IMR-90 (cell line): ENCODE results near the gene TECPR2. TPM values are rescaled to one million over a fixed set of nuclear protein-coding genes. Genes with fewer than 3 reads are reported as not detected.

Source experiments
- ATAC-seq: fragments of 200-7000 bp; cut with Tn5 transposase; 2 replicates; pipeline ENCODE4 v1.9.1; 2020; ENCODE audit warnings: low read depth, mild to moderate bottlenecking, moderate library complexity
- BruUV-seq: library from RNA; stranded (reverse); fragments of 400-500 nt; replicated peaks from 2 replicates; lab custom pipeline; 2021; lab: Mats Ljungman, UMichigan
- CTCF ChIA-PET: fragments of 300-600 bp; formaldehyde crosslinking; extraction: SDS; loops from one replicate; lab custom pipeline; 2021; ENCODE audit warnings: antibody characterized with exemption; lab: Yijun Ruan, JAX
- POLR2A ChIA-PET: fragments of 300-600 bp; sonication (Branson Sonifier 250); formaldehyde crosslinking; loops from one replicate; lab custom pipeline; 2022; ENCODE audit warnings: antibody characterized with exemption; ENCODE audit not compliant: unreplicated experiment; lab: Charles Lee
- DNase-seq: peaks from one replicate; pipeline ENCODE4 v3.0.0; 2013
- H2AFZ ChIP-seq: replicated peaks from 2 replicates; pipeline ENCODE3; 2013; ENCODE audit warnings: low read length, mild to moderate bottlenecking; ENCODE audit not compliant: poor library complexity
- H2AK5ac ChIP-seq: 2 replicates; pipeline ENCODE4 v1.6.1; 2013; ENCODE audit warnings: low read depth, low read length, inconsistent platforms
- H2AK9ac ChIP-seq: replicated peaks from 2 replicates; pipeline ENCODE3; 2013; ENCODE audit warnings: mild to moderate bottlenecking, low read depth, low read length, moderate library complexity; ENCODE audit not compliant: poor library complexity
- H2BK120ac ChIP-seq: 2 replicates; pipeline ENCODE4 v1.6.1; 2013; ENCODE audit warnings: low read depth, low read length, inconsistent platforms
- H2BK15ac ChIP-seq: 3 replicates; pipeline ENCODE4 v1.6.1; 2013; ENCODE audit warnings: low read depth, low read length, inconsistent platforms
- H2BK20ac ChIP-seq: 2 replicates; pipeline ENCODE4 v1.6.1; 2013; ENCODE audit warnings: low read depth, mild to moderate bottlenecking, inconsistent platforms, low read length, moderate library complexity
- H2BK5ac ChIP-seq: 2 replicates; pipeline ENCODE4 v1.6.1; 2013; ENCODE audit warnings: mild to moderate bottlenecking, low read depth, low read length, inconsistent platforms; ENCODE audit not compliant: poor library complexity, severe bottlenecking
- H3K14ac ChIP-seq: replicated peaks from 2 replicates; pipeline ENCODE4 v1.6.1; 2013; ENCODE audit warnings: low read depth, low read length, inconsistent platforms
- H3K18ac ChIP-seq: 2 replicates; pipeline ENCODE4 v1.6.1; 2013; ENCODE audit warnings: low read depth, low read length, control low read depth
- H3K23ac ChIP-seq: 2 replicates; pipeline ENCODE4 v1.6.1; 2013; ENCODE audit warnings: low read depth, low read length, inconsistent platforms
- H3K27ac ChIP-seq: 2 replicates; pipeline ENCODE4 v1.5.1; 2013; ENCODE audit warnings: mild to moderate bottlenecking, control low read depth, low read length; ENCODE audit not compliant: insufficient read depth
- H3K27me3 ChIP-seq: 2 replicates; pipeline ENCODE4 v1.6.1; 2013; ENCODE audit warnings: low read length; ENCODE audit not compliant: control insufficient read depth, insufficient read depth
- H3K36me3 ChIP-seq: 2 replicates; pipeline ENCODE4 v1.6.1; 2013; ENCODE audit warnings: low read length, mixed read lengths; ENCODE audit not compliant: control insufficient read depth, insufficient read depth
- H3K4ac ChIP-seq: 2 replicates; pipeline ENCODE4 v1.6.1; 2013; ENCODE audit warnings: low read depth, low read length, inconsistent platforms
- H3K4me1 ChIP-seq: 2 replicates; pipeline ENCODE4 v1.6.1; 2013; ENCODE audit warnings: low read length, mixed read lengths; ENCODE audit not compliant: control insufficient read depth, insufficient read depth
- H3K4me2 ChIP-seq: 2 replicates; pipeline ENCODE4 v1.6.1; 2013; ENCODE audit warnings: low read depth, mild to moderate bottlenecking, control low read depth, low read length, moderate library complexity
- H3K4me3 ChIP-seq: 2 replicates; pipeline ENCODE4 v1.5.1; 2013; ENCODE audit warnings: low read depth, mild to moderate bottlenecking, control low read depth, low read length, moderate library complexity; ENCODE audit not compliant: insufficient read depth
- H3K56ac ChIP-seq: 2 replicates; pipeline ENCODE4 v1.6.1; 2013; ENCODE audit warnings: low read length, inconsistent platforms; ENCODE audit not compliant: insufficient read depth; ENCODE audit errors: extremely low read depth
- H3K79me1 ChIP-seq, 2 experiments: 2 replicates each; pipeline ENCODE4 v1.6.1; 2013; ENCODE audit warnings: low read length in 2 of 2, inconsistent platforms in 1 of 2, low read depth in 1 of 2
- H3K9ac ChIP-seq: 2 replicates; pipeline ENCODE4 v1.6.1; 2013; ENCODE audit warnings: low read depth, low read length, control low read depth
- H3K9me1 ChIP-seq: 2 replicates; pipeline ENCODE4 v1.6.1; 2013; ENCODE audit warnings: low read length, inconsistent platforms; ENCODE audit not compliant: insufficient read depth
- H3K9me3 ChIP-seq: 2 replicates; pipeline ENCODE4 v1.6.1; 2013; ENCODE audit warnings: low read length; ENCODE audit not compliant: control insufficient read depth, insufficient read depth
- H4K20me1 ChIP-seq: 2 replicates; pipeline ENCODE4 v1.6.1; 2013; ENCODE audit warnings: low read length, inconsistent platforms; ENCODE audit not compliant: insufficient read depth
- H4K5ac ChIP-seq: 2 replicates; pipeline ENCODE4 v1.6.1; 2013; ENCODE audit warnings: mild to moderate bottlenecking, low read depth, low read length, control low read depth
- H4K8ac ChIP-seq, 2 experiments: 2 replicates each; pipeline ENCODE4 v1.6.1; 2013; ENCODE audit warnings: low read depth in 2 of 2, low read length in 2 of 2, control low read depth in 1 of 2, inconsistent platforms in 1 of 2
- H4K91ac ChIP-seq: 2 replicates; pipeline ENCODE4 v1.6.1; 2013; ENCODE audit warnings: low read depth, low read length, inconsistent platforms; ENCODE audit not compliant: insufficient read depth
- POLR2A ChIP-seq: IDR thresholded peaks from 2 replicates; pipeline ENCODE4 v1.6.1; 2012; ENCODE audit warnings: mild to moderate bottlenecking, low read depth, low read length
- WGBS, 2 experiments: methylation state at CpG; one replicate each; pipeline versions ENCODE4 v1.1.5 to v1.1.7; 2013; ENCODE audit warnings: missing lambda C conversion rate in 2 of 2; ENCODE audit not compliant: insufficient read length in 1 of 2; ENCODE audit errors: extremely low coverage in 2 of 2; 5-methylcytosine and 5-hydroxymethylcytosine counted together
- dilution Hi-C: fragments of 300-500 bp; cut with HindIII; formaldehyde crosslinking; loops from one replicate; pipeline ENCODE4 v1.14.3; 2018; ENCODE audit warnings: low sequenced_read_pairs; ENCODE audit not compliant: unreplicated experiment
- in situ Hi-C: fragments of 300-500 bp; cut with MboI; formaldehyde crosslinking; loops from 3 replicates; pipeline ENCODE4 v1.14.3; 2019; ENCODE audit warnings: low sequenced_read_pairs, inconsistent platforms, mixed read lengths
- intact Hi-C: fragments of 100-400 bp; cut with micrococcal nuclease; formaldehyde crosslinking; loops from 2 replicates; pipeline ENCODE4 v1.10.0; 2022
- polyA plus RNA-seq, 3 experiments: library from polyadenylated mRNA; depleted of rRNA; stranded (reverse); fragments of >200 nt; gene quantifications; 2 replicates each; pipeline ENCODE4 v1.2.3, GENCODE V29; 2012; ENCODE audit warnings: low replicate concordance in 1 of 3
- total RNA-seq: library from RNA; depleted of rRNA; stranded (reverse); fragments of >200 nt; gene quantifications from 2 replicates; pipeline ENCODE4 v1.2.3, GENCODE V29; 2012

TECPR2 gene
- total and polyA plus RNA-seq, 2 of the 4 experiments (the other 2 are of a cell fraction): 9.5 to 11.7 TPM

DNA sequence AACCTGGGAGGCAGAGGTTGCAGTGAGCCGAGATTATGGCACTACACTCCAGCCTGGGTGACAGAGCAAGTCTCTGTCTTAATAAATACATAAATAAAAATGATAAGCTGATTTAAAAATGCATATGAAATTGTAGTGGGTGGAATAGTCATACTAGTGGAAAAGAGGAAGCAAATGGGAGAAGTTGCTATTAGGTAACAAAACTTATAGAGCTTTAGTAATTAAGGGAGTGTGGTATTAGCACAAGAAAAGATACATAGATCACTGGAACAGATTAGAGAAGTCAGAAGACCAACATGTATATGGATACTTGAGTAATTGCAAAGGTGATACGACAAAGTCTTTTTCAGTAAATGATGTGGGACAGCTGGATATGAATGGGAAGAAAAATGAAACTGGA lies 26.5 kb downstream of the TECPR2 start:
- H3K14ac ChIP-seq: no peak overlapping the region
- peaks cover 10 to 30% of the 10 kb centered on the region in 2 experiments; a peak in 3 of 4 replicates for H3K79me1 ChIP-seq

More for the DNA sequence above, 26.5 kb downstream of the TECPR2 start:
- DNase-seq (no peak), ATAC-seq (no peak)
- Histone ChIP-seq H4K20me1 (no peaks in the 10 kb centered on the region; the same call in 1 of the 2 replicates), H3K9me1 (0 out of 2 replicates have a peak, but pooled peaks cover 2% of the 10 kb centered on the region), H3K27ac (no peak overlapping the region), H2BK120ac (no peak overlapping the region), H3K56ac (no peak overlapping the region), H2BK15ac (no peak overlapping the region), H3K4me3 (no peak overlapping the region), H3K23ac (no peak overlapping the region), H2BK5ac (no peak overlapping the region), H4K91ac (no peak overlapping the region), H3K18ac (no peak overlapping the region), H3K4me1 (peaks cover 10% of the 10 kb centered on the region), H3K36me3 (peaks cover 3% of the 10 kb centered on the region; the same call in 1 of the 2 replicates), H4K5ac (no peak overlapping the region), H2AK9ac (no peak overlapping the region), H2BK20ac (no peak overlapping the region), H2AK5ac (no peak overlapping the region), H4K8ac (no peak overlapping the region), H3K9ac (no peak overlapping the region), H3K9me3 (no peaks in the 10 kb centered on the region; the same call in 1 of the 2 replicates), H3K27me3 (no peaks in the 10 kb centered on the region), H3K4ac (no peak overlapping the region), H3K4me2 (no peak overlapping the region), H2AFZ (no peak overlapping the region)
- no TSS peak for BruUV-seq
- no peak for TF ChIP-seq POLR2A
- in situ Hi-C loops (no loop called here), dilution Hi-C loops (no loop called here), intact Hi-C loops (no loop called here)
- WGBS, 2 experiments: no CpG with 5 or more reads among the region's 2 CpGs
- POLR2A ChIA-PET: no interaction called here
- CTCF ChIA-PET: no interaction called here
